ENCODE measurements around the gene CLGN. TPM values are rescaled to one million over a fixed set of nuclear protein-coding genes. Genes with fewer than 3 reads are reported as not detected.

The CLGN gene
- total and polyA plus RNA-seq, 2 donors from 2014 or later = 0.44 to 0.54 TPM

GRCh38 chr4:140374130-140374477 is 53.3 kb downstream of the CLGN start:
- peak overlapping the region; percentile 70 to 83 (median 80) for H3K4me3 ChIP-seq (ENCODE audit: low read length in 3 of 3)
- intact Hi-C loops (cut with DNase I) = no loop called here
- H3K9me3 ChIP-seq (ENCODE audit: control insufficient read depth in 2 of 3, insufficient read depth in 1 of 3, low read length in 3 of 3) = no peaks in the 10 kb centered on the region
- H3K27me3 ChIP-seq (ENCODE audit: control insufficient read depth, insufficient read depth, low read length) = no peaks in the 10 kb centered on the region
- H3K36me3 ChIP-seq (ENCODE audit: control insufficient read depth in 2 of 3, insufficient read depth in 3 of 3, low read length in 3 of 3) = no peaks in the 10 kb centered on the region
- peak overlapping the region; percentile 77 to 87 for H3K27ac ChIP-seq (ENCODE audit: low read depth in 2 of 2, low read length in 2 of 2)
- H3K9ac ChIP-seq (ENCODE audit: low read length in 3 of 3) = peak overlapping the region; percentile 55 to 86 (median 70)
- no peak for DNase-seq
- TF ChIP-seq, protein P1, sequence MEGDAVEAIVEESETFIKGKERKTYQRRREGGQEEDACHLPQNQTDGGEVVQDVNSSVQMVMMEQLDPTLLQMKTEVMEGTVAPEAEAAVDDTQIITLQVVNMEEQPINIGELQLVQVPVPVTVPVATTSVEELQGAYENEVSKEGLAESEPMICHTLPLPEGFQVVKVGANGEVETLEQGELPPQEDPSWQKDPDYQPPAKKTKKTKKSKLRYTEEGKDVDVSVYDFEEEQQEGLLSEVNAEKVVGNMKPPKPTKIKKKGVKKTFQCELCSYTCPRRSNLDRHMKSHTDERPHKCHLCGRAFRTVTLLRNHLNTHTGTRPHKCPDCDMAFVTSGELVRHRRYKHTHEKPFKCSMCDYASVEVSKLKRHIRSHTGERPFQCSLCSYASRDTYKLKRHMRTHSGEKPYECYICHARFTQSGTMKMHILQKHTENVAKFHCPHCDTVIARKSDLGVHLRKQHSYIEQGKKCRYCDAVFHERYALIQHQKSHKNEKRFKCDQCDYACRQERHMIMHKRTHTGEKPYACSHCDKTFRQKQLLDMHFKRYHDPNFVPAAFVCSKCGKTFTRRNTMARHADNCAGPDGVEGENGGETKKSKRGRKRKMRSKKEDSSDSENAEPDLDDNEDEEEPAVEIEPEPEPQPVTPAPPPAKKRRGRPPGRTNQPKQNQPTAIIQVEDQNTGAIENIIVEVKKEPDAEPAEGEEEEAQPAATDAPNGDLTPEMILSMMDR (IDR thresholded peaks at IDR 0.05; ENCODE audit: borderline replicate concordance, extremely low read depth, insufficient read depth) = no peak
- peaks cover 7% of the 10 kb centered on the region in 3 donors for H3K4me1 ChIP-seq (ENCODE audit: control insufficient read depth in 2 of 3, insufficient read depth in 2 of 3, low read depth in 1 of 3, low read length in 3 of 3)
- FAIRE-seq = no peak

GRCh38 chr4:140373328-140374129 is 53.9 kb downstream of the CLGN start, which contains the start of gene SCOC:
TSS of gene SCOC (plus strand) at chr4:140373646. CDS start at chr4:140379171, 5,525 bp downstream.
- Histone ChIP-seq H3K4me3 (ENCODE audit: low read length in 3 of 3) (peak within 1 kb of the TSS; percentile 80 to 99 (median 95)), H3K9me3 (ENCODE audit: control insufficient read depth in 2 of 3, insufficient read depth in 1 of 3, low read length in 3 of 3) (no peaks in the 10 kb centered on the region), H3K27ac (ENCODE audit: low read depth in 2 of 2, low read length in 2 of 2) (peak within 1 kb of the TSS; percentile 77 to 87), H3K27me3 (ENCODE audit: control insufficient read depth, insufficient read depth, low read length) (no peaks in the 10 kb centered on the region), H3K9ac (ENCODE audit: low read length in 3 of 3) (peak within 1 kb of the TSS; percentile 55 to 99 (median 86)), H3K36me3 (ENCODE audit: control insufficient read depth in 2 of 3, insufficient read depth in 3 of 3, low read length in 3 of 3) (no peaks in the 10 kb centered on the region), H3K4me1 (ENCODE audit: control insufficient read depth in 2 of 3, insufficient read depth in 2 of 3, low read depth in 1 of 3, low read length in 3 of 3) (peaks cover 7% of the 10 kb centered on the region in 3 donors)
- DNase-seq (peak; percentile 99 to 100 (median 100)), FAIRE-seq (peak; percentile 99)
- TF ChIP-seq, protein P1 (IDR thresholded peaks at IDR 0.05; ENCODE audit: borderline replicate concordance, extremely low read depth, insufficient read depth) = no peak
- intact Hi-C loops (cut with DNase I) = no loop called here

- intact Hi-C loops (cut with DNase I) = no loop called here
- FAIRE-seq = no peak
- DNase-seq = peak in 3 of 5 donors; percentile 40 to 68 (median 53)
Observed at GRCh38 chr4:140372751-140373327, 54.6 kb downstream of the CLGN start.

More at GRCh38 chr4:140372751-140373327, 54.6 kb downstream of the CLGN start:
- Histone ChIP-seq H3K36me3 (ENCODE audit: control insufficient read depth in 2 of 3, insufficient read depth in 3 of 3, low read length in 3 of 3) (no peaks in the 10 kb centered on the region), H3K9me3 (ENCODE audit: control insufficient read depth in 2 of 3, insufficient read depth in 1 of 3, low read length in 3 of 3) (no peaks in the 10 kb centered on the region), H3K9ac (ENCODE audit: low read length in 3 of 3) (peak overlapping the region; percentile 21 to 99 (median 77)), H3K27ac (ENCODE audit: low read depth in 2 of 2, low read length in 2 of 2) (peak overlapping the region; percentile 47 to 63), H3K27me3 (ENCODE audit: control insufficient read depth, insufficient read depth, low read length) (no peaks in the 10 kb centered on the region), H3K4me3 (ENCODE audit: low read length in 3 of 3) (peak overlapping the region; percentile 80 to 99 (median 95)), H3K4me1 (ENCODE audit: control insufficient read depth in 2 of 3, insufficient read depth in 2 of 3, low read depth in 1 of 3, low read length in 3 of 3) (peaks cover 7% of the 10 kb centered on the region in 3 donors)
- TF ChIP-seq, protein P1 (IDR thresholded peaks at IDR 0.05; ENCODE audit: borderline replicate concordance, extremely low read depth, insufficient read depth) = peak; percentile 4
